Retina (tissue), 1 donor: ENCODE measurements around the gene SLC2A13.
A peak's percentile ranks its signal among the peaks of the same experiment; 100 is the strongest.
"Not testable (repeated sequence)": the region's sequence is repeated elsewhere in the genome, so short reads cannot be mapped to it uniquely, and the experiment has no call there.

Experiments used
- DNase-seq: peaks from one replicate; pipeline ENCODE4 v3.0.0-alpha.2; 2016

The SLC2A13 gene

DNA sequence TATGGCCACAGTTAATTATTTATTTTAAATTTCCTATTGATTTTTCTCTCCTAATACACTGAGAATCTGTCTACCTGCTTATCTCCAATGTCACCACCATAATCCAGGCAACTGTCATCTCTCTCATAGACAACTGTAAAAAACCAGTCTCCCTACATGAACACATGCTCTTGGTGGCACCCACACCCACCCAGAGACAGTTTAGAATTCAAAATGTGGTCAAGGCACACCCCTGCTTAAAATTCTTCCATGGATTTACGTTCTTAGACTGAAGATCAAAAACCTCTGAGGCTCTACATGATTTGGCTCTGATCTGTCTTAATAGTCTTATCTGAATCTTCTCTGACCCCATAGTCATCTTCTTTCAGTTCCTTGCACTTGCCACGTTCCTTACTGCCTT lies 245.2 kb downstream of the SLC2A13 start:
- DNase-seq: no peak

DNA sequence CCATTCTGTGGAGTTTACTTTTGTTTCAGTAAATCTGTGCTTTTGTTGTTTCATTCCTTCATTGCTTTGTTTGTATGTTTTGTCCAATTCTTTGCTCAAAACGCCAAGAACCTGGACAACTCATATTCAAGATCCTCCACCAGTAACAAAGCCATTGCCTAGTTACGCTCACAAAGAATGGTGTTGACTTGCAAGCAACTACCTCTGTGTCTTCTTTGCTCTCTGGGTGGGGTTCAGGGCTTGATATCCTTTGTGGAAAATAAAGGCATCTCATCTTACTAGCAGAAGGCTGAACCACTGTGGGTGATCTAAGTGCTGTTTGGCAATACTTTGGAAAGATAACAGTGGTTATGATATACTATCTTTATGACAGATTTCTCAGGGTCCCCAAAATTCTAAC lies 252.9 kb downstream of the SLC2A13 start:
- no peak for DNase-seq

DNA sequence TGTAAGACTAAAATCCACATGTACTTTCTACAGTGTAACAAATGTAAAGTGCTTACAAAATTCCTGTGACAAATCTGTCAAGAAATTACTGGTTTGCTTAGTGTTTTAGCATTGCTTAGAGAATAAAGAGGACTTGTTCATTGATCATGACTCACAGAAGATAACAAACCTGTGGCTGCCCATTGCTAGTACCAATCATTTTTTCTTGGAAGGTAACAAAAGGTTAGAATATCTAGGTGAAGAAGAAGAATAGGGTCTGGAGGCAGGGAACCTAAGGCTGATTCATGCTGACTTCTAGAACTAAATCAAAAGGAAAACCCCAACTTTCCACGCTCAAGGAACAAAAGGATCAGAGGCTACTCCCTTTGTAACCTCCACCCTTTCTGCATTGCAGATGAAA lies 253.5 kb downstream of the SLC2A13 start:
- no peak for DNase-seq

DNA sequence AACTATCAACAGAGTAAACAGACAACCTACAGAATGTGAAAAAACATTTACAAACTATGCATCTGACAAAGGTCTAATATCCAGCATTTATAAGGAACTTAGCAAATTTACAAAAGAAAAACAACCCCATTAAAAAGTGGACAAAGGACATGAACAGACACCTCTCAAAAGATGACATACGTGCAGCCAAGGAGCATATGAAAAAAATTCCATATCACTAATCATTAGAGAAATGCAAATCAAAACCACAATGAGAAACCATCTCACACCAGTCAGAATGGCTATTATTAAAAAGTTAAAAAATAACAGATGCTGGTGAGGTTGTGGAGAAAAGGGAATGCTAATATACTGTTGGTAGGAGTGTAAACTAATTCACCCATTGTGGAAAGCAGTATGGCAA lies 257.7 kb downstream of the SLC2A13 start:
- not testable (repeated sequence) for DNase-seq

DNA sequence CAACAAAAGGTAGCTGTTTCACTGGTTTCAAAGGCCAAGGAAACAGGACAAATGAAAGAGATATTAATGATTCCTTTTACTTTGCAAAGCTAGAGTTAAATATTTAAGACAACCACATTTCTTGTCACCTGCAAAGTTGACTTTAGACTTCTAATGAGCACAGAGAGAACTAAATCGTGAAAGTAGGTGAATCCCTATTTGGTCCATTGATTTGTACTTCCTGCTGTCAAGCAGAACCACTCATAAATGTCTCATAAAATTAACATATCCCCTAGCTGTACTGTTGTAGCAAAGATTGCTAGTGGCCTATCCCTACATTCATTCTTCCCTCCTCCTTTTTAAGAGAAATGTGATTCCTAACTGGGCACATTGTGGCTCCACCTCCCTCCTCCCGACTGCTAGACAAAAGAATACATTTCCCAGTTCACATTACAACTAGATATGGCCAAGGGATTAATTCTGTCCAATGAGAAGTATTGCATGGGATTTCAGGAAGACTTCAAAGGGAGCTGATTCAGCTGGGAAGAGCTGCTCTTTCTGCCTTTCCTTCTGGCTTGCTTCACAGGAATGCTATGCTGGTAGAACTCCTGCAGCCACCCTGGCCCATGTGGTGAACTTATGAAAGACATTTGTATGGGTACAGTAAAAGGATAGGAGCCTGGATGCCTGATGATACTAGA lies 258.8 kb downstream of the SLC2A13 start:
- no peak for DNase-seq

DNA sequence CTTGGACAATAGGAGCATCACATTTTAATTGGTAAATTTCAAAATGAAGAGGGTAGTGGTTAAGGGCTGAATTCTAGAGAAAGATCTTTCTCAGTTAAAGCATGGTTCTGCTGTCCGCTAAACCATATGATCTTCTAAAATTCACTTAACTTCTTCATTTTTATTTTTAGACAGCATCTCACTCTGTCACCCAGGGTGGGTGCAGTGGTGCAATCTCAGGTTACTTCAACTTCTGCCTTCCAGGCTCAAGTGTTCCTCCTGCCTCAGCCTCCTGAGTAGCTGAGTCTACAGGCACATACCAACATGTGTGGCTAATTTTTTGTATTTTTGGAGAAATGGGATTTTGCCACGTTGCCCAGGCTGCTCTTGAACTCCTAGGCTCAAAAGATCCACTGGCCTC lies 259.6 kb downstream of the SLC2A13 start:
- DNase-seq: no peak

DNA sequence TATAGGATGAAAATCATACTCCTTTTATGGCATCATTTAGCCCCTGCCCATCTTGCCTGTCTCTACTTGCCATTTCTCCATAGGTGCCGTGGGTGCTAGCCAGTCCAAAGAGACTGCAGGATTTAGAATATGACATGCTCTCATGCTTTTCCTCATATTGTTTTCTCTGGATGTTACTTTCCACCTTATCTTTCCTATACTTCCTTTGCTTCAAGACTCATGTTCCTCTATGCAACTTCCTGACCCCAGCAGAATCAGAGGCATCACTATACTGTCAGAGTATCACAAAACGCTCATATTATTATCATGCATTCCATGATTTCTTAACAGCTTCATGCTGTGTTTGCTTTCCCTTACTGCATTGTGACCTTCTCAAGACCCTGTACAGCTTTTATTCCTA lies 265.5 kb downstream of the SLC2A13 start:
- DNase-seq: no peak

DNA sequence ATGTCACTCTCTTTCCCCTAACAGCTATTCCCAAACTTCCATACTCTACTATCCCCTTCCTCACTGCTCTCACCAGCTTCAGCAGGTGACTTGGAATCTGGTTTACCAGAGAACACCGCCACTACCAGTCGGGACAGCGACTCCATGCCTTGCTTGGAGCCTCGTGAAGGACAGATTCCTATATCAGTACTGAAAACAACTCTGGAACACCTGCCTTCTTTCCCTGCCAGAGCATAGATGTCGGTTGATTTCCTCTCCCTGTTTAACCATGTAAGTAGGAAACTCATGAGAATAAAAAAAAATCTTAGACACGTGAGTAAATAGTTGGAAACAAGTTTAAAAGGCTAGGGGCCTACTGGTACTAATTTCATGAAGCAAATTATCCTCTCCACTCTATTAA lies 266.8 kb downstream of the SLC2A13 start:
- no peak for DNase-seq

DNA sequence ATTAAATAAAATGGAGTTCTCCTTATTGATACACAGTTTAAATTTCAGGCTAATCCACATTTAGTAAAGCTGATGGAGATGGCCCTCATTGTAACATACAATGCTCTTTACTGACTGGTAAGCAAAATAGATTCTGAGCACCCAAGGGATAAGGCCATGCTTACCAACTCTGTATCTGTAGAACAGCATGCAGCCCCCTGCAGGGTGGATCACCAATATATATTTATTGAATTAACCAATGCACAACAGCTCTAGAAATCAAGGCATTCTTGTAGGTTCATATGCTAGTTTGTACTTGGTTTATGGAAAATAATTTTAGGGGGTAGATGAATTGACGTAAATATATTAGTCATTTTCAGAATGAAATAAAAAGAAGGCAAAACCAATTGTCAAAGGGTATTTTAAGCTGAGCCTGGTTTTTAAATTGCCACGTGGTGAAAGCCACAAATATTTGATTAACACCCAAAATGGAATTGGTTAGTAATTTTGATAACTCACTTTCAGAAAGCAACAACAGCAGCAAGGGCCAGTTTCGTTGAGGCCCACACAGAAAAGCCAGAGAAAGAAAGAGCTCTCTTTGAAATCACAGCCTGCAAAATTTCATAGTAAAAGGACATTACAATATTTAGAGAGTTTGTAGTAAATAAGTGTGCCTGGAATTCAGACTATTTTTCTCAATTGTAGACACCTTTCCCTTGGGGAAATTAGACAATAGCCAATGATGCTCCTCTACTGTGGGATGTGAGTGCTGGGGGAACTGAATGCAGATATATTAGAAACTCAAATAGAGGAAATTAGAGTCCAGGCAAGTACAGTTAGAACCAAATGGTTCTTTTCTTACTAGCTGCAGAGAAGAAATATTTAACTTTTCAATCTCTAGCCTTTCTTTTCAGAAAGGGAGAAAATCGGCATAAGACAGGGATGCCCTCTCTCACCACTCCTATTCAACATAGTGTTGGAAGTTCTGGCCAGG lies 270.1 kb downstream of the SLC2A13 start:
- no peak for DNase-seq

DNA sequence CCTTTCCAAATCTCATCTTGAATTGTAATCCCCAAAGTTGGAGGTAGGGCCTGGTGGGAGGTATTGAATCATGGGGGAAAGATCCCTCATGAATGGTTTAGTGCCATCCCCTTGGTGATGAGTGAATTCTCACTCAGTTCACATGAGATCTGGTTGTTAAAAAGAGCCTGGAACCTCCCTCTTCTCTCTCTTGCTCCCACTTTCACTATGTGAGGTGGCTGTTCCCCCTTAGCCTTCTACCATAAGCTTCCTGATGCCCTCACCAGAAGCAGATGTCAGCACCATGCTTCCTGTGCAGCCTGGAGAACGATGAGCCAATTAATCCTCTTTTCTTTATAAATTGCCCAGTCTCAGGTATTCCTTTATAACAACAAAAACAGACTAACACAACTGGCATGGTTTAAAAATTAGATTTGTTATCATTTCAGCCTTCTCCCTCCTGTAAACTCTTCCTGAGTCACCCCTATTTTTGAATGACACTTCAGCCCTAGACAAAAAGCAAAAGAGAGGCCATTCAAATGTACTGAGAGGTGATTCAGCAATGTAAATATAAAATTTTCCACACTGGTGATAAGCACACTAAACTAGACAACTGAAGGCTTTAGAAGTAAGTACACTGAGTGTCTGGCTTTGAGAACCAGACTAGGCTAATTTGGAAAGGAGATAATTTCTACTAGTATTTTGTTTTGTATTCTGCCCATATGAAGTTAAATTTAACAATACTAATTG lies 274.1 kb downstream of the SLC2A13 start:
- DNase-seq: no peak

DNA sequence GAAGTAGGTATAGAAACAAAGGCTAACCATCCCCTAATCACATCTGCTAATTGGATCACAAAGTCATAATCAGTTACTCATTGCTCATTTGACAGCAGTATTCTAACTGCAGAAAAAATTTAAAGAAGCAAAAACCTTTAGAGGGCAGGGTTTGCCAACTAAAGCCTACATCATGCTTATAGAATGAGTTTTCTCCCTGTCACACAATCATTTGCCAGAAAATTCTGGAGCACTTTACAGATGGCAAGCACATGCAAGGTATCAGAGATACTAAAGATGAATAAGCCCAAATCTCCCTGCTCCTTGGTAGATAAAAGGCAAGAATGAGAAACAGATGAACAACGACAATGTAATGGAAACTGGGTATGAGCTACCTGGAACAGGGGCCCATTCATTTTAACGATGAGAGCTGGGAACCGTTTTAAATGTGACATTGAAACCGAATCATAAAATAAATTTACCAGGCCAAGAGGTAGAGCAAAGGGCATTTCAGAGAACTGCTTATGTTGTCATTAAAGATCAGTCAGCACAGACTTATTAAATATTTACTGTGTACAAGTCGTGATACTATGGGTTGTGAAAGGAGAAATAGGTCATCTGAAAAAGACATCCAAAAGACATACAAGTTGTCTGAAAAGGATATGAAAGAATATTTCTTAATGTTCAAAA lies 274.9 kb downstream of the SLC2A13 start:
- peak; percentile 12 for DNase-seq

DNA sequence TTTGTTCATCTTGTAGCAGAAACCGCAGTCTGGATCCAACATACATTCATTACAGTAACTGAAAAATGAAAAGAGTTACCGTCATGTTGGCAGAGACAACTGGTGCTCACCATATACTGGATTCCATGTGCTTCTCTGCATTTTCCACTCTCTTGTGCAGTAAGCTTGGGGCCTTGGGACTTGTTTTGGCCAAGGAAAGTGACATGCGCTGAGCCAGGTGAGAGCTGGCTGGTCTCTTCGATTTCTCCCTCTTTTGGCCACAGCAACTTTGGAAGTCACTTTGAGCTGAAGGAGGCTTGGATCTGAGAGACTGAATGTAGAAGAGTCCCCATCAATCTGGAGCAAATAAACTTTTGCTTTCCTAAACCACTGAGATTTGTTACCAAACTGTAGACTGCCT lies 275.7 kb downstream of the SLC2A13 start:
- no peak for DNase-seq

DNA sequence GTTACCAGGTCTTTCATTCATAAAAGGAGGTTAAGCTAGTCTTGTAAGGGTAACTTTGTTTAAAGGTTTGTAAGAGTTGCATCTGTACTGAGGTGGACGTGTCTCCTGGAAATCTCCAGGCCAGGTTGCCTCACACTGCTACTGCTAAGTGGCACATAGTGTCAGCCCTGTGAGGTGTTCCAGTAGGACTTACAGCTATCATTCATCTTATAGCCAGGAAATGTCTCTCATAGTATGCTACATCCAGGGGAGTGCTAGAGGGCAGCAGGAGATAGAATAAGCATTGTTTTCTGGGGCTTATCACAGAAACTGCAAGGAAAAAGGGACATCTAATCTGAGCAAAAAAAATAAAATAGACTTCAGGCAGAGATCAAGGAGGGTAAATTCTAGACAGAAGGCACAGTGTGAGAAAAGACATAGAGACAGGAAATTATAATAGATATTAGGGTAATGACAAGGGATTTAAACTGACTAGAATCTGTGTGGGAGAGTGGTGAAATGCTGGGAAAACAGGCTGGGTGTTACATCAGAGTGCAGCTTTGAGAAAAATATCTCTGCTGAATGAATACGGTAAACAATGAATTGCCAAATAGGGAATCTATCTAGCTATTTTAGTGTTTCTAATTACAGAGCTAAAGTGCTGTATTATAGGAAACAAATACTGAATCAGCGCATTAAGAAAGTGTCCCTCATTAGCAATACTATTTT lies 281.2 kb downstream of the SLC2A13 start:
- DNase-seq: no peak

DNA sequence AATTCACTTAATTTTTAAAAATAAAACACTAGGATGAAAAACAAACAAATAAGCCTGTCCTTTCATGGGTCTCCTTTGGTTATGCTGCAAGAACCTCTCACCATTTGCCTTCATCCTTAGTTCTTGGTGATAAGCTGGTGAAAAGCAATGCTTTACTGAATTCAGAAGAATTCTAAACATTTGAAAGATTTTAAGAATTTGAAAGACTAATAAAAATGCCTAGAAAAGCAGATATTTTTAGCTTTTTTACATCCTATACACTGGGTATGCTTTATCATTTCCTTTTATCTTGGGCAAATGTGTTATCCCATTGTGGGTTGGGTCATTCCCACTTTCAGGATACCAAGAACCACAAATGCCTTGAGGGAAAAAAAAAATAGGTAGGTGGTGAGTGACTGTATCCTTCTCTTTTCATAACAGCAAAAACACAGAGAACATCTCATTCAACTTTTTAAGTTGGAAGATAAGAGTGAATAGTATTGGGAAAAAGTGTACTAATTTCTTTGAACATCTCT lies 289.2 kb downstream of the SLC2A13 start:
- no peak for DNase-seq

DNA sequence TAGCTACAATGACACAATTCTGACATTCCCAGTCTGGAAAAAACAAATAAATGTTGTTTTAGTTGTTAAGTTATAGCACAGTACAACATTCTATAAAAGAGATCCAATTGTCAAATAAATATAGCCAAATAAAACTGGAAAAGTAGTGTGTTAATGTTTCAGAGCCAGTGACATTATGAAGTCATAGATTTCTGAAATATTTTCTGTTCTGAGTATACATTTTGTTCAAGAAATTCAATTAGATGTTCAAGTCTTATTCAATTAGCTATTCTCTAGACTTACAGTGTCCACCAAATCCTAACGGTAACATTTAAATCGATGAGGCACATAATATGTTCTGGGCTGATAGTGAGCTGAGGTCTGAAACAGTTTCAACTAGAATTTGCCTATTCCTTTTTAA lies 290.1 kb downstream of the SLC2A13 start:
- DNase-seq: no peak

DNA sequence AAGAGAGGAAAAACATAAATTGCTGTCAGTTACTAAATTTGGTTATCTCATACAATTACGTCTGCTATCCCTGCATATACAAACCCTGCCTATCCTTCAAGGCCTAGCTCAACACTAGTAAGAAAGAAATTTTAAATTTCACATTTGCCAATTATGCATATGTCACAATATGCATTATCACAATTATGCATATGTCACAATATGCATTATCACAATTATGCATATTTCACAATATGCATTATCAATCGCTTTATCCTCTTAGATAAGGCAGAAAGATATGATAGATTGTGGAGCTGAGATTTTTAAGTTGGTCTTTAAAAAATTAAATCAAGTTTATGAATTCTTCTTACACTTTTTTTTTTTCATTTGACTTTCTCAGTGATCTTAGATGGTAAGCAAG lies 291.3 kb downstream of the SLC2A13 start:
- no peak for DNase-seq

DNA sequence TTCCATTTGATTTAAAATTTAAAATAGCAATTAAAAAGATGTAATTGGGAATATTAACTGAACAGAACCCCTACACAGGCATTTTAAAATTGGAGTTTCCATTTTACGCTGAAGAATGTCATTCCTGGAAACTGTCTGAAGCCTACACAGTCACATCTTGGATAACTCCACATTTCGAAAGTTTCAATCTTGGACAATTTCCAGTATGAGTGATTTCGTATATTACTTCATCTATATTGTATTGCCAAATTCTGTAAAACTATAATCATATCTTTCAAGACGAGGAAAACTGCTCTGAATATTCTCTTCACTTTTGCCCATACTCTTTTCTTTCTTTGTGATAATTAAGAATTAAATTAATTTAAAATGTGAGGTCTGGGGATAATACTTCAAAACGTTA lies 292.1 kb downstream of the SLC2A13 start:
- DNase-seq: no peak

DNA sequence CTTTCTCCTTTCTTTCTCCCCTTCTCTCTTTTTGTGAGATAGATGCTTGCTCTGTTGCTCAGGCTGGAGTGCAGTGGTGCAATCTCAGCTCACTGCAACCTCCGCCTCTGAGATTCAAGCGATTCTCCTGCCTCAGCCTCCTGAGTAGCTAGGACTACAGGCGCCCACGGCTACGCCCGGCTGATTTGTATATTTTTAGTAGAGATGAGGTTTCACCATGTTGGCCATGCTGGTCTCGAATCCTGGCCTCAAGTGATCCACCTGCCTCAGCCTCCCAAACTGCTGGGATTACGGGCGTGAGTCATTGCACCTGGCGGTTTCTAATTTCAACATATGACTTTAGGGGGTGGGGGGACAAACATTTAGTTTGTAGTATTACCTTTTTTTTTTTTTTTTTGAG lies 293.4 kb downstream of the SLC2A13 start:
- DNase-seq: not testable (repeated sequence)

DNA sequence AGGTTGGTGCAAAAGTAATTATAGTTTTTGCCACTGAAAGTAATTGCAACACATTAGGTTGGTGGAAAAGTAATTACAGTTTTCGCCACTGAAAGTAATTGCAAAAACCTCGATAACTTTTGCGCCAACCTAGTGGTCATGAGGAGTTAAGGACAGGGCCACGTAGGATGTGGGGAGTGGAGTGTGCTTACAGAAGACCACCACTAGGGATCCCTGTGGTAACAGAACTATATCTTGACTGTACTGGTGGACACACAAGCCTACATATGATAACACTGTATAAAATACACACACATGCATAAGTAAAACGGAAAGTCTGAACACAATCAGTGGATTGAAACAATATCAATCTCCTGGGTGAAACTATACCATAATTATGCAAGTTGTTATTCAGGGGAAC lies 298.8 kb downstream of the SLC2A13 start:
- no peak for DNase-seq

DNA sequence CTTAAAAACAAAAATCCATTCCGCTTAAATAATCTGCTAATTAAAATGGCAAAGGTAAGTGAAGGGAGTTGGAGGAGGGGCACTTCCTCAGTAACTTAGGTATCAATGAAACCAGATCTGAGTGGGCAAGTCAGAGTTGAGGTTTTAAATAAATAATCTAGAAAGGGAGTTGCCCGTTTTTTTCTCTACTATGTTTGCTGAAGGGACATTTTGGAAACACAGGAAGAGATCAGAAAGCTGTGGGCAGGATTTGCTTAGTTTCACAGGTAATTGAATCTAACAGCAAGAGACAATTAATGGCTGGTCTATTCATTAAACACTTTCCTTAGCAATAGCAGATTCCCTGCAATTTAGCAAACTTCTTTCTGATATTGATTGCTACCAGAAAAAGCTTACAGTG lies 300.2 kb downstream of the SLC2A13 start:
- no peak for DNase-seq

DNA sequence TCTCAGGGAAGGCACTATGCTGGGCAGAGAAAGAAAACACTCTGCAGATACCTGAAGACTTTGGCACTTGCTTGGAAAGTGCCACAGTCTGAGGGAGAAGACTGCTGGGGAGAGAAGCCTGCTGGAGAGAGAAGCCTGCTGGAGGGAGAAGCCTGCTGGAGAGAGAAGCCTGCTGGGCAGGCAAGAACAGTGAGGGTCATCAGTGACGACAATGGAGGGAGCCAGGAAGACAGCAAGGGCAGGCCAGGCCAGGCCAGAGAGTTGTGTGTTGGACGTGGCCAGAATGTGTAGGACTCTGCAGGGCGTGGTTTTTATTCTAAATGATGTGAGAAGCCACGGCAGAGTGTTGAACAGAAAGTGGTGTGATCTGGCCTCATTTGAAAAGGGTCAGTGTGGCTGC lies 301.0 kb downstream of the SLC2A13 start:
- DNase-seq: peak; percentile 9

DNA sequence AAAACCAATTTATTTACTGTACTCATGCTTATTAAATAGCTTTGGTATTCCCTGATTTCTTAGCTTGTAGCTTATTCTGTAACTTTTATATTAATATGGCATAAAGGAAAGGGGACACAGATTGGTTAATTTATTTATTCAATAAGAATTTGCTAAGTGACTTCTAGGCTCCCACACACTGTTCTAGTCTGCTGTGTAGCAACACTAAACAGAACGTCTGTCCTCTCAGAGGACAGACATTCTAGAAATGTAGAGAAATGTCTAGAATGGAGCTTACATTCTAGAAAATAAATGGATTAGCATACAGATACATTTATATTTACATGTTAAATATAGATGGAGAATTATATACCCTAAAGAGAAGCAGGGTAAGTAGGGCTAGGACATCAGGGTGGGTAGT lies 301.4 kb downstream of the SLC2A13 start:
- DNase-seq: no peak
